Endothelial cell of umbilical vein (primary cell): ENCODE results near the gene ARMC7.

ENCODE experiments used
- CTCF ChIP-seq, 2 donors: IDR thresholded peaks; 1 replicate in 1 of 2; 2 replicates in 1 of 2; pipeline ENCODE4 v1.5.1; 2011; ENCODE audit warnings: low read length in 2 of 2, mild to moderate bottlenecking in 2 of 2, moderate library complexity in 2 of 2, control low read depth in 1 of 2, inconsistent platforms in 1 of 2, low read depth in 1 of 2; ENCODE audit not compliant: insufficient read depth in 1 of 2; ENCODE audit errors: extremely low read depth in 1 of 2
- FOS ChIP-seq: IDR thresholded peaks from 2 replicates; pipeline ENCODE4 v1.6.1; 2011; ENCODE audit warnings: mild to moderate bottlenecking, low read length, moderate library complexity, borderline replicate concordance; ENCODE audit not compliant: insufficient read depth

DNA sequence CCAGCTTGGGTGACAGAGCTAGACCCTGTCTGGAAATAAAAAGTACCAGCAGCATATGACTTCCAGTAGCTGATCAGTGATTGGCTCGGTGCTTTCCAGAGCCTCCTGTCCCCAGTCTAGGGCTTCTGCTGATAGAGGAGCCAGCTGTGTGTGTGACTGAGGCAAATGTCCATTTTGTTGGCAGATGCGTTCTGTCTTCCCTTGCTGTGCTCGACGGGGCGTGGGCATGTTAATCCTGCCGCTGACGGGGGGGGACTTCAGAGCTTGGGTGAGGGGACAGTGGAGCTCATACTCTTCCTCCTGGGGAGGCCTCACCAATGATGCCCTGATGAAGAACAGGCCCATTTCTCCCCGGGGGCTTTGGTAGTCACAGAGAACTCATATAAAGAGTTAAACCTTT, 48.2 kb upstream of the ARMC7 start:
- no peak for TF ChIP-seq CTCF (IDR thresholded peaks at IDR 0.05; ENCODE audit: extremely low read depth in 1 of 2, insufficient read depth in 1 of 2, low read depth in 1 of 2, low read length in 2 of 2)
- no peak for TF ChIP-seq FOS
